Gastroesophageal sphincter (tissue), 4 donors: ENCODE data around the gene TTLL9. TPM values are rescaled to one million over a fixed set of nuclear protein-coding genes. Genes with fewer than 3 reads are reported as not detected.

Experiments
- ATAC-seq: fragments of 150-250 bp; one replicate; pipeline ENCODE4 v1.9.1; 2016; ENCODE audit warnings: mild to moderate bottlenecking, moderate library complexity
- H3K27ac ChIP-seq, 4 donors: fragments of 200-600 bp; sonication (generic) in 3 of 4; 1 replicate in 3 of 4; 2 replicates in 1 of 4; pipeline ENCODE4 v1.5.1; 2016 to 2019
- H3K27me3 ChIP-seq: fragments of 200-600 bp; sonication (generic); one replicate; pipeline ENCODE4 v1.5.1; 2019
- H3K36me3 ChIP-seq, 2 donors: fragments of 200-600 bp; sonication (generic); one replicate each; pipeline ENCODE4 v1.5.1; 2019; ENCODE audit warnings: control low read depth in 1 of 2
- H3K4me1 ChIP-seq, 3 donors: fragments of 200-600 bp; sonication (generic); 1 replicate in 2 of 3; 2 replicates in 1 of 3; pipeline ENCODE4 v1.5.1; 2016 to 2019; ENCODE audit warnings: control low read depth in 2 of 3
- H3K4me3 ChIP-seq, 2 donors: fragments of 200-600 bp; sonication (generic); one replicate each; pipeline ENCODE4 v1.5.1; 2019; ENCODE audit warnings: mild to moderate bottlenecking in 1 of 2, moderate library complexity in 1 of 2
- H3K9me3 ChIP-seq, 3 donors: fragments of 200-600 bp; sonication (generic); one replicate each; pipeline ENCODE4 v1.5.1; 2017 to 2019; ENCODE audit warnings: control low read depth in 2 of 3
- CTCF ChIP-seq, 4 experiments: fragments of 200-600 bp in 2 of 4; fragments of 450-650 bp in 2 of 4; sonication (generic) in 1 of 4; IDR thresholded peaks; one replicate each; pipeline ENCODE4 v1.5.1; 2017 to 2019; ENCODE audit warnings: antibody characterized with exemption in 4 of 4, mild to moderate bottlenecking in 2 of 4, moderate library complexity in 2 of 4
- EP300 ChIP-seq: sonication (generic); formaldehyde crosslinking; IDR thresholded peaks from one replicate; pipeline ENCODE4 v1.6.1; 2017; ENCODE audit warnings: antibody characterized with exemption, mild to moderate bottlenecking
- POLR2A ChIP-seq, 2 donors: fragments of 450-650 bp; IDR thresholded peaks; one replicate each; pipeline ENCODE4 v1.6.1; 2017; ENCODE audit warnings: antibody characterized with exemption in 2 of 2, mild to moderate bottlenecking in 2 of 2, moderate library complexity in 1 of 2
- POLR2AphosphoS5 ChIP-seq: sonication (generic); formaldehyde crosslinking; IDR thresholded peaks from one replicate; pipeline ENCODE4 v1.6.1; 2017; ENCODE audit warnings: antibody characterized with exemption
- WGBS, 2 donors: methylation state at CpG; one replicate each; pipeline ENCODE4 v1.1.5; 2018; ENCODE audit warnings: low coverage in 1 of 2; 5-methylcytosine and 5-hydroxymethylcytosine counted together
- total RNA-seq, 4 donors: library from RNA; depleted of rRNA; stranded (reverse); fragments of >200 nt; gene quantifications; one replicate each; pipeline ENCODE4 v1.1.0, GENCODE V29; 2016

Gene TTLL9
- total RNA-seq, 4 donors from 2014 or later: 0.47 TPM; not detected in 3

- no peaks in the 10 kb centered on the region for H3K9me3 ChIP-seq
- H3K4me3 ChIP-seq: no peak overlapping the region
- WGBS, 2 donors: 86 to 89% methylated on average over 5 of the region's 5 CpGs
- no peak for ATAC-seq
- TF ChIP-seq POLR2A (IDR thresholded peaks at IDR 0.05) (no peak), POLR2AphosphoS5 (no peak), EP300 (no peak), CTCF (IDR thresholded peaks at IDR 0.05) (no peak)
- H3K36me3 ChIP-seq: no peaks in the 10 kb centered on the region
- H3K27me3 ChIP-seq: no peaks in the 10 kb centered on the region
- no peak overlapping the region for H3K27ac ChIP-seq
- no peaks in the 10 kb centered on the region for H3K4me1 ChIP-seq
Observed at GRCh38 chr20:31907046-31907445, 36.6 kb downstream of the TTLL9 start.

- no peak overlapping the region for H3K27ac ChIP-seq
- no peaks in the 10 kb centered on the region for H3K27me3 ChIP-seq
- no peak overlapping the region for H3K4me3 ChIP-seq
- 75 to 100% methylated on average over 1 to 5 of the region's 5 CpGs for WGBS, 2 donors
- no peaks in the 10 kb centered on the region for H3K9me3 ChIP-seq
- no peaks in the 10 kb centered on the region for H3K4me1 ChIP-seq
- ATAC-seq: no peak
- no peaks in the 10 kb centered on the region for H3K36me3 ChIP-seq
- TF ChIP-seq EP300 (no peak), CTCF (IDR thresholded peaks at IDR 0.05) (no peak), POLR2A (IDR thresholded peaks at IDR 0.05) (no peak), POLR2AphosphoS5 (no peak)
Observed at GRCh38 chr20:31908016-31908415, 37.6 kb downstream of the TTLL9 start.

- Histone ChIP-seq H3K27me3 (no peaks in the 10 kb centered on the region), H3K9me3 (no peaks in the 10 kb centered on the region), H3K27ac (no peak overlapping the region), H3K36me3 (no peaks in the 10 kb centered on the region), H3K4me3 (no peak overlapping the region), H3K4me1 (no peaks in the 10 kb centered on the region)
- ATAC-seq: no peak
- 80 to 92% methylated on average over 1 to 3 of the region's 11 CpGs for WGBS, 2 donors
- TF ChIP-seq POLR2AphosphoS5 (no peak), CTCF (IDR thresholded peaks at IDR 0.05) (no peak), POLR2A (IDR thresholded peaks at IDR 0.05) (no peak), EP300 (no peak)
Observed at GRCh38 chr20:31908424-31908823, 38.0 kb downstream of the TTLL9 start.

GRCh38 chr20:31909253-31910070 lies 39.0 kb downstream of the TTLL9 start:
- TF ChIP-seq POLR2A (IDR thresholded peaks at IDR 0.05) (no peak), CTCF (IDR thresholded peaks at IDR 0.05) (no peak), EP300 (no peak), POLR2AphosphoS5 (no peak)
- Histone ChIP-seq H3K4me1 (no peaks in the 10 kb centered on the region), H3K9me3 (no peaks in the 10 kb centered on the region), H3K36me3 (no peaks in the 10 kb centered on the region), H3K27ac (no peak overlapping the region), H3K4me3 (no peak overlapping the region), H3K27me3 (no peaks in the 10 kb centered on the region)
- WGBS, 2 donors: 86 to 92% methylated on average over 4 to 12 of the region's 17 CpGs
- ATAC-seq: no peak
